Ovary (tissue), 9 donors: ENCODE results near the gene EYA2. TPM values are rescaled to one million over a fixed set of nuclear protein-coding genes. Genes with fewer than 3 reads are reported as not detected.

Experiments
- DNase-seq, 5 donors: peaks; one replicate each; pipeline ENCODE4 v3.0.0-alpha.2; 2019 to 2020
- H3K27ac ChIP-seq, 2 donors: fragments of 200-600 bp; one replicate each; pipeline versions ENCODE4 v1.5.1 to v1.8.0; 2019 to 2022
- H3K27me3 ChIP-seq: fragments of 200-600 bp; one replicate; pipeline ENCODE4 v1.8.0; 2022
- H3K36me3 ChIP-seq: fragments of 200-600 bp; sonication (generic); one replicate; pipeline ENCODE4 v1.5.1; 2019
- H3K4me1 ChIP-seq: one replicate; pipeline ENCODE4 v1.8.1; 2013; ENCODE audit warnings: mild to moderate bottlenecking, moderate library complexity; ENCODE audit not compliant: insufficient read depth
- H3K4me3 ChIP-seq: fragments of 200-600 bp; sonication (generic); one replicate; pipeline ENCODE4 v1.5.1; 2017
- H3K9me3 ChIP-seq, 2 donors: fragments of 200-600 bp in 1 of 2; sonication (generic) in 1 of 2; one replicate each; pipeline versions ENCODE4 v1.5.1 to v1.8.1; 2013 to 2019; ENCODE audit warnings: mild to moderate bottlenecking in 1 of 2, moderate library complexity in 1 of 2
- CTCF ChIP-seq, 3 donors: fragments of 450-650 bp in 2 of 3; fragments of 200-600 bp in 1 of 3; IDR thresholded peaks; one replicate each; pipeline versions ENCODE4 v1.5.1 to v1.8.0; 2016 to 2022; ENCODE audit warnings: antibody characterized with exemption in 3 of 3, mild to moderate bottlenecking in 1 of 3
- EP300 ChIP-seq: sonication (generic); formaldehyde crosslinking; IDR thresholded peaks from one replicate; pipeline ENCODE4 v1.6.1; 2017; ENCODE audit warnings: antibody characterized with exemption
- POLR2A ChIP-seq: fragments of 450-650 bp; IDR thresholded peaks from one replicate; pipeline ENCODE4 v1.6.1; 2017; ENCODE audit warnings: antibody characterized with exemption, mild to moderate bottlenecking, moderate library complexity
- WGBS, 3 donors: extraction: QIAGEN DNeasy Blood & Tissue Kit in 1 of 3; methylation state at CpG; one replicate each; pipeline versions ENCODE4 v1.1.5 to v1.1.7; 2013 to 2017; 5-methylcytosine and 5-hydroxymethylcytosine counted together
- intact Hi-C, 4 donors: fragments of 100-400 bp; cut with DNase I; formaldehyde crosslinking; loops; one replicate each; pipeline versions ENCODE4 v1.11.0 to v1.15.1; 2022 to 2023
- polyA plus RNA-seq, 2 donors: library from polyadenylated mRNA; stranded (reverse); fragments of 200-250 nt in 1 of 2; fragments of 350-450 nt in 1 of 2; fragmentation: Illumina TruSeq in 1 of 2; extraction: RNeasy Lipid Tissue Mini Kit (QIAGEN cat#74804) in 1 of 2; gene quantifications; one replicate each; pipeline ENCODE4 v1.2.3, GENCODE V29; 2013 to 2014
- total RNA-seq, 7 donors: library from RNA; depleted of rRNA in 2 of 7; stranded (reverse); fragments of >200 nt in 2 of 7; fragmentation: NEBNext Ultra II Directional in 3 of 7; extraction: Animal tissue kit (Norgen Biotek cat#: 25700) in 3 of 7; gene quantifications; one replicate each; pipeline versions ENCODE4 v1.1.0 to v1.2.4, GENCODE V29; 2016 to 2023
- donor health status: DM: no; HTN: no; CAD: no; lungs with moderate emphysema.
- donor health status: DM: no; HTN: no; CAD: no.
- donor health status: Bipolar disorder and iron deficiency.
- donor health status: DM: yes; HTN: yes; CAD: no.
- donor health status: DM: no; HTN: no; CAD: no.
- donor health status: DM: yes; HTN: yes; CAD: no.

EYA2 gene
- total and polyA plus RNA-seq, 9 donors: 0.18 to 7.6 (median 1.7) TPM

DNA sequence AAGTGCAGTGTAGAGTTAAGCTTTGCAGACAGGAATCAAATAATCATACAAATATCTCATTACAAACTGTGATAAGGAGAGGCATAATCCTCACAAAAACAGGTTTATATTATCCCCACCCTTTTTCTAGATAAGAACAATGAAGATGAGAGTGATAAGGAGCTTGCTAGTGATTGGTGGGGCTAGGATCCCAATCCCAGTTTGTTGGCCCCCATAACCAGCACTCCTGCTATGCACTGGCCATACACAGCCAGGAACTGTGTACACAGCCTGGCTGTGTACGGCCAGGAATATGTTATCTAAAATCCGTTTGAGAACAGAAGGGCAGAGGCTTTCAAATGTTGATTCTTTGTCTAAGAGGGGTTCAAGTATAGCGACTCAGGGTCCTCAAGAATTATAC, 180.6 kb downstream of the EYA2 start:
- H3K4me1 ChIP-seq: no peaks in the 10 kb centered on the region
- no peak for DNase-seq
- peaks cover 0 to 2% of the 10 kb centered on the region in 2 donors for H3K9me3 ChIP-seq
- H3K36me3 ChIP-seq: no peaks in the 10 kb centered on the region
- whole genome bisulfite sequencing, 3 donors: 71 to 83% (median 82%) methylated on average over 3 of the region's 3 CpGs
- H3K27ac ChIP-seq: no peak overlapping the region
- H3K4me3 ChIP-seq: no peak overlapping the region
- TF ChIP-seq EP300 (no peak), POLR2A (no peak), CTCF (IDR thresholded peaks at IDR 0.05) (no peak)
- no peaks in the 10 kb centered on the region for H3K27me3 ChIP-seq
- intact Hi-C loops: no loop called here

- no peak for TF ChIP-seq EP300
- TF ChIP-seq CTCF (IDR thresholded peaks at IDR 0.05): no peak
- no peak for TF ChIP-seq POLR2A
- Histone ChIP-seq H3K4me3 (no peak overlapping the region), H3K36me3 (no peaks in the 10 kb centered on the region), H3K27ac (no peak overlapping the region), H3K27me3 (no peaks in the 10 kb centered on the region), H3K9me3 (peaks cover 0 to 2% of the 10 kb centered on the region in 2 donors), H3K4me1 (no peaks in the 10 kb centered on the region)
- intact Hi-C loops: no loop called here
- no peak for DNase-seq
These were observed 184.4 kb downstream of the EYA2 start for GRCh38 chr20:47079047-47079446.

DNA sequence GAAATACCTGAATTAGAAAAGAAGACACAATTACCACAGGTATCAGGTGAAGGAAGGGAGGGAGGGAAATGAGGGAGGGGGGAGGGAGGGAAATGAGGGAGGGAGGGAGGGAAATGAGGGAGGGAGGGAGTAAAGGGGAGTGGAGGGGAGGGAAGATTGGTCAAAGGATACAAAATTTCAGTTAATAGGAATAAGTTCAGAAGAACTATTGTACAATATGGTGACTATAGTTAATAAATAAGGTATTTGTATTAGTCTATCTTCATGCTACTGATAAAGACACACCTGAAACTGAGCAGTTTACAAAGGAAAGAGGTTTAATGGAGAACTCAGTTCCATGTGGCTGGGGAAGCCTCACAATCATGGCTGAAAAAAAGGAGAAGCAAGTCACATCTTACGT, 185.7 kb downstream of the EYA2 start:
- Histone ChIP-seq H3K27me3 (no peaks in the 10 kb centered on the region), H3K4me1 (no peaks in the 10 kb centered on the region), H3K4me3 (no peak overlapping the region), H3K9me3 (no peaks in the 10 kb centered on the region), H3K36me3 (no peaks in the 10 kb centered on the region), H3K27ac (no peak overlapping the region)
- no peak for DNase-seq
- 72 to 97% (median 91%) methylated on average over 1 of the region's 1 CpG for WGBS, 3 donors
- no peak for TF ChIP-seq POLR2A
- intact Hi-C loops: no loop called here

DNA sequence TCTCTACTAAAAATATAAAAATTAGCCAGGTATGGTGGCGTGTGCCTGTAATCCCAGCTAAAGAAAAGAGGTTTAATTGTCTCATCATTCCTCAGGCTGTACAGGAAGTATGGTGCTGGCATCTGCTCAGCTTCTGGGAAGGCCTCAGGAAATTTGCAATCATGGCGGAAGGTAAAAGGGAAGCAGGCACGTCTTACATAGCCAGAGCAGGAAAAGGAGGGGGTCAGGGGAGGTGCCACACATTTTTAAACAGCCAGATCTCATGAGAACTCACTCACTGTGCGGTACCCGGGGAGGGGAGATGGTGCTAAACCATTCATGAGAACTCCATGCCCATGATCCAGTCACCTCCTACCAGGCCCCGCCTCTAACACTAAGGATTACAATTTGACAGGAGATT, 191.7 kb downstream of the EYA2 start:
- no peak for TF ChIP-seq CTCF (IDR thresholded peaks at IDR 0.05)
- TF ChIP-seq POLR2A: no peak
- no peak for TF ChIP-seq EP300

DNA sequence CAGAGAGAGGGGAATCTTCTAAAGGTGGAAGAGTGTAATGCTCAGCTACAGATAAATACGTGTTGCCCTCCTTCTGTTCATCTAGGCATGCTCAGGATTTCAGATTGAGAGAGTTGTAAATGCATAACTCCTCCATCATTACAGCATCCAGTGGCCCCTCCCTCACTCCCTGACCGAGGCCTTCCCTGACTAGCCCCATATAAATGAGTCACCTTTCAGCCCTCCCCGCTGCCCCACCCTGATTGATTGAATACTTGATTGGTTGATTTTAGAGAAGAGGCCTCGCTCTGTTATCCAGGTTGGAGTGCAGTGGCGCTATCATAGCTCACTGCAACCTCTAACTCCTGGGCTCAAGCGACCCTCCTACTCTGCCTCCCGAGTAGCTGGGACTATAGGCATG, 193.7 kb downstream of the EYA2 start:
- TF ChIP-seq CTCF (IDR thresholded peaks at IDR 0.05) (no peak), EP300 (no peak), POLR2A (no peak)
- WGBS, 3 donors: 77 to 82% (median 79%) methylated on average over 7 of the region's 7 CpGs
- intact Hi-C loops: no loop called here
- no peak overlapping the region for H3K27ac ChIP-seq
- H3K36me3 ChIP-seq: no peaks in the 10 kb centered on the region
- H3K4me3 ChIP-seq: no peak overlapping the region
- DNase-seq: no peak
- H3K9me3 ChIP-seq: no peaks in the 10 kb centered on the region
- H3K4me1 ChIP-seq: no peaks in the 10 kb centered on the region
- no peaks in the 10 kb centered on the region for H3K27me3 ChIP-seq

More for the DNA sequence above, 191.7 kb downstream of the EYA2 start:
- intact Hi-C loops: no loop called here
- no peak overlapping the region for H3K4me3 ChIP-seq
- no peak for DNase-seq
- H3K27ac ChIP-seq: no peak overlapping the region
- H3K27me3 ChIP-seq: no peaks in the 10 kb centered on the region
- no peaks in the 10 kb centered on the region for H3K9me3 ChIP-seq
- no peaks in the 10 kb centered on the region for H3K4me1 ChIP-seq
- WGBS, 3 donors: 65 to 74% (median 70%) methylated on average over 6 of the region's 6 CpGs
- no peaks in the 10 kb centered on the region for H3K36me3 ChIP-seq
